HepG2 (cell line): ENCODE results near the gene SCGB1C1. TPM values are rescaled to one million over a fixed set of nuclear protein-coding genes. Genes with fewer than 3 reads are reported as not detected.
A peak's percentile ranks its signal among the peaks of the same experiment; 100 is the strongest.

Experiments used
- CENPX ChIP-seq: sonication (generic); formaldehyde crosslinking; IDR thresholded peaks from 2 replicates; pipeline ENCODE4 v1.9.0; 2021; ENCODE audit warnings: mild to moderate bottlenecking, missing genetic modification reagents, moderate library complexity
- DZIP1 ChIP-seq: sonication (generic); formaldehyde crosslinking; IDR thresholded peaks from 2 replicates; pipeline ENCODE4 v1.5.0; 2020; ENCODE audit warnings: mild to moderate bottlenecking, missing genetic modification reagents
- ETV5 ChIP-seq: IDR thresholded peaks from 2 replicates; pipeline ENCODE4 v1.6.1; 2018; ENCODE audit warnings: missing biosample characterization, missing genetic modification reagents, inconsistent platforms, borderline replicate concordance
- EZH2 ChIP-seq: conservative IDR thresholded peaks from 2 replicates; pipeline ENCODE4 v1.6.1; 2012; ENCODE audit warnings: mild to moderate bottlenecking, low read depth, low read length, moderate library complexity
- FOXK2 ChIP-seq: fragments of 450-650 bp; IDR thresholded peaks from 2 replicates; pipeline ENCODE4 v1.6.1; 2016
- GATAD1 ChIP-seq: IDR thresholded peaks from 2 replicates; pipeline ENCODE4 v1.6.1; 2016; ENCODE audit warnings: missing genetic modification reagents, missing compliant biosample characterization
- KMT2A ChIP-seq: sonication (generic); formaldehyde crosslinking; IDR thresholded peaks from 2 replicates; pipeline ENCODE4 v1.4.0; 2020; ENCODE audit warnings: missing genetic modification reagents
- NFYC ChIP-seq: IDR thresholded peaks from 2 replicates; pipeline ENCODE4 v1.6.1; 2016; ENCODE audit warnings: missing genetic modification reagents, missing compliant biosample characterization
- RELA ChIP-seq: sonication (generic); formaldehyde crosslinking; IDR thresholded peaks from 2 replicates; pipeline ENCODE4 v1.4.0; 2020; ENCODE audit warnings: missing genetic modification reagents
- SP140L ChIP-seq: sonication (generic); formaldehyde crosslinking; IDR thresholded peaks from 2 replicates; pipeline ENCODE4 v1.4.0; 2020; ENCODE audit warnings: missing genetic modification reagents, borderline replicate concordance
- U2AF2 ChIP-seq: fragments of 200-400 bp; formaldehyde crosslinking; IDR thresholded peaks from 2 replicates; pipeline ENCODE4 v1.6.1; 2017; ENCODE audit warnings: low read depth, mild to moderate bottlenecking, low read length
- YY1 ChIP-seq: IDR thresholded peaks from 2 replicates; pipeline ENCODE4 v1.6.1; 2011; ENCODE audit warnings: low read length, low read depth, moderate library complexity, mild to moderate bottlenecking; ENCODE audit not compliant: insufficient read depth, insufficient replicate concordance
- ZFP36L2 ChIP-seq: sonication (generic); formaldehyde crosslinking; IDR thresholded peaks from 2 replicates; pipeline ENCODE4 v1.4.0; 2020; ENCODE audit warnings: missing genetic modification reagents
- ZNF121 ChIP-seq: sonication (generic); formaldehyde crosslinking; IDR thresholded peaks from 2 replicates; pipeline ENCODE4 v1.5.0; 2020; ENCODE audit warnings: mild to moderate bottlenecking, missing genetic modification reagents
- ZNF335 ChIP-seq: sonication (generic); formaldehyde crosslinking; IDR thresholded peaks from 2 replicates; pipeline ENCODE4 v1.4.0; 2020; ENCODE audit warnings: missing genetic modification reagents
- ZNF446 ChIP-seq: sonication (generic); formaldehyde crosslinking; IDR thresholded peaks from 2 replicates; pipeline ENCODE4 v1.5.0; 2020; ENCODE audit warnings: mild to moderate bottlenecking, missing genetic modification reagents
- ZNF468 ChIP-seq: sonication (generic); formaldehyde crosslinking; IDR thresholded peaks from 2 replicates; pipeline ENCODE4 v1.8.0; 2022; ENCODE audit warnings: mild to moderate bottlenecking, moderate library complexity, missing genetic modification reagents
- ZNF556 ChIP-seq: sonication (generic); formaldehyde crosslinking; IDR thresholded peaks from 2 replicates; pipeline ENCODE4 v1.4.0; 2020; ENCODE audit warnings: mild to moderate bottlenecking, missing genetic modification reagents, borderline replicate concordance
- ZNF577 ChIP-seq: sonication (generic); formaldehyde crosslinking; IDR thresholded peaks from 2 replicates; pipeline ENCODE4 v1.4.0; 2020; ENCODE audit warnings: mild to moderate bottlenecking, low read depth, missing genetic modification reagents, borderline replicate concordance
- ZNF766 ChIP-seq: sonication (generic); formaldehyde crosslinking; IDR thresholded peaks from 2 replicates; pipeline ENCODE4 v1.5.0; 2020; ENCODE audit warnings: missing genetic modification reagents, borderline replicate concordance
- ZNF780A ChIP-seq: sonication (generic); formaldehyde crosslinking; IDR thresholded peaks from 2 replicates; pipeline ENCODE4 v1.8.0; 2022; ENCODE audit warnings: mild to moderate bottlenecking, missing genetic modification reagents, moderate library complexity
- ZNF883 ChIP-seq: sonication (generic); formaldehyde crosslinking; IDR thresholded peaks from 2 replicates; pipeline ENCODE4 v1.5.1; 2020; ENCODE audit warnings: mild to moderate bottlenecking, missing genetic modification reagents; ENCODE audit errors: not compliant biosample characterization
- ZNF891 ChIP-seq: sonication (generic); formaldehyde crosslinking; IDR thresholded peaks from 2 replicates; pipeline ENCODE4 v1.5.0; 2020; ENCODE audit warnings: mild to moderate bottlenecking, missing genetic modification reagents
- ZSCAN9 ChIP-seq: IDR thresholded peaks from 2 replicates; pipeline ENCODE4 v1.6.1; 2016; ENCODE audit warnings: borderline replicate concordance
- polyA plus RNA-seq, 8 experiments: library from polyadenylated mRNA; depleted of rRNA in 3 of 8; stranded (reverse) in 7 of 8; unstranded in 1 of 8; fragments of >200 nt; fragmentation: Illumina TruSeq in 4 of 8; extraction: Trizol in 4 of 8; gene quantifications; 2 replicates each; pipeline versions ENCODE4 v1.2.1 to v1.2.3, GENCODE V29; 2011 to 2016; ENCODE audit warnings: low read depth in 4 of 8, missing spikeins in 1 of 8, mixed read lengths in 1 of 8; ENCODE audit not compliant: insufficient read depth in 1 of 8
- total RNA-seq, 5 experiments: library from RNA; depleted of rRNA; stranded (reverse); fragments of >200 nt; fragmentation: Illumina TruSeq; extraction: Trizol; gene quantifications; 2 replicates each; pipeline ENCODE4 v1.2.3, GENCODE V29; 2016; ENCODE audit warnings: low read depth in 1 of 5
- TF ChIP-seq, protein P1 (sequence below): sonication (generic); formaldehyde crosslinking; IDR thresholded peaks from 2 replicates; pipeline ENCODE4 v1.5.0; 2020; ENCODE audit warnings: missing genetic modification reagents, mild to moderate bottlenecking, borderline replicate concordance
- TF ChIP-seq, protein P2 (sequence below): sonication (generic); formaldehyde crosslinking; IDR thresholded peaks from 2 replicates; pipeline ENCODE4 v1.5.1; 2020; ENCODE audit warnings: missing genetic modification reagents, mild to moderate bottlenecking, borderline replicate concordance

Gene SCGB1C1
- total and polyA plus RNA-seq, 2 of the 13 experiments (the other 11 are each of a cell fraction or from before 2014, with no cell fraction given) = not detected

GRCh38 chr11:236774-237767 is 44.2 kb downstream of the SCGB1C1 start, which contains the start of gene PSMD13 (continued):
- TF ChIP-seq, protein P1, sequence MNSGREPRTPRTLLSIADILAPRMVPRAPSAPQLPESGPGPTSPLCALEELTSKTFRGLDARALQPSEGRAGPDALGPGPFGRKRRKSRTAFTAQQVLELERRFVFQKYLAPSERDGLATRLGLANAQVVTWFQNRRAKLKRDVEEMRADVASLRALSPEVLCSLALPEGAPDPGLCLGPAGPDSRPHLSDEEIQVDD (CRISPR knock-in tag) = no peak
- peak; percentile 52; the same call in 1 of the 2 replicates for TF ChIP-seq ZFP36L2
- no peak for TF ChIP-seq U2AF2
- no peak for TF ChIP-seq NFYC (CRISPR knock-in tag)
- no peak for TF ChIP-seq ZNF335 (CRISPR knock-in tag)
- TF ChIP-seq ETV5 = peak; percentile 81
- peak; percentile 20 for TF ChIP-seq ZNF883 (CRISPR knock-in tag)
- no peak for TF ChIP-seq EZH2
- TF ChIP-seq ZSCAN9 (CRISPR knock-in tag) = peak; percentile 31; the same call in 1 of the 2 replicates
- TF ChIP-seq ZNF121 (CRISPR knock-in tag) = no peak
- no peak for TF ChIP-seq RELA (CRISPR knock-in tag)
- no peak for TF ChIP-seq SP140L (CRISPR knock-in tag)
- 0 out of 2 replicates have a peak, but pooled peaks have one; percentile 52 for TF ChIP-seq ZNF468 (CRISPR knock-in tag)
- no peak for TF ChIP-seq DZIP1
- no peak for TF ChIP-seq ZNF780A (CRISPR knock-in tag)
- peak; percentile 44; the same call in 1 of the 2 replicates for TF ChIP-seq ZNF766 (CRISPR knock-in tag)
- TF ChIP-seq ZNF577 (CRISPR knock-in tag) = no peak
- TF ChIP-seq, protein P2, sequence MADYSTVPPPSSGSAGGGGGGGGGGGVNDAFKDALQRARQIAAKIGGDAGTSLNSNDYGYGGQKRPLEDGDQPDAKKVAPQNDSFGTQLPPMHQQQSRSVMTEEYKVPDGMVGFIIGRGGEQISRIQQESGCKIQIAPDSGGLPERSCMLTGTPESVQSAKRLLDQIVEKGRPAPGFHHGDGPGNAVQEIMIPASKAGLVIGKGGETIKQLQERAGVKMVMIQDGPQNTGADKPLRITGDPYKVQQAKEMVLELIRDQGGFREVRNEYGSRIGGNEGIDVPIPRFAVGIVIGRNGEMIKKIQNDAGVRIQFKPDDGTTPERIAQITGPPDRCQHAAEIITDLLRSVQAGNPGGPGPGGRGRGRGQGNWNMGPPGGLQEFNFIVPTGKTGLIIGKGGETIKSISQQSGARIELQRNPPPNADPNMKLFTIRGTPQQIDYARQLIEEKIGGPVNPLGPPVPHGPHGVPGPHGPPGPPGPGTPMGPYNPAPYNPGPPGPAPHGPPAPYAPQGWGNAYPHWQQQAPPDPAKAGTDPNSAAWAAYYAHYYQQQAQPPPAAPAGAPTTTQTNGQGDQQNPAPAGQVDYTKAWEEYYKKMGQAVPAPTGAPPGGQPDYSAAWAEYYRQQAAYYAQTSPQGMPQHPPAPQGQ = no peak
- TF ChIP-seq ZNF556 (CRISPR knock-in tag) = no peak
- no peak for TF ChIP-seq CENPX (CRISPR knock-in tag)
- peak; percentile 88 for TF ChIP-seq KMT2A (CRISPR knock-in tag)
- peak; percentile 83 for TF ChIP-seq YY1
- peak; percentile 96 for TF ChIP-seq GATAD1 (CRISPR knock-in tag)
- no peak for TF ChIP-seq ZNF446
- TF ChIP-seq FOXK2 = no peak
- peak; percentile 44; the same call in 1 of the 2 replicates for TF ChIP-seq ZNF891 (CRISPR knock-in tag)
